AG04449 (cell line): ENCODE measurements around the gene SIGLEC15.
A peak's percentile ranks its signal among the peaks of the same experiment; 100 is the strongest.

Experiments used
- CTCF ChIA-PET: fragments of 350-600 bp; formaldehyde crosslinking; extraction: SDS; loops from one replicate; lab custom pipeline; 2021; ENCODE audit warnings: antibody characterized with exemption; lab: Yijun Ruan, JAX
- POLR2A ChIA-PET: fragments of 400-600, 350-600 bp; formaldehyde crosslinking; extraction: SDS; loops from one replicate; lab custom pipeline; 2020; ENCODE audit warnings: antibody characterized with exemption, inconsistent platforms; lab: Yijun Ruan, JAX
- DNase-seq: peaks from one replicate; pipeline ENCODE4 v3.0.0-alpha.2; 2010; ENCODE audit warnings: low read depth, low spot score
- H3K4me3 ChIP-seq: 2 replicates; pipeline ENCODE4 v1.5.1; 2011; ENCODE audit warnings: low read depth, mild to moderate bottlenecking, control low read depth, low read length
- CTCF ChIP-seq: IDR thresholded peaks from one replicate; pipeline ENCODE4 v1.5.1; 2011; ENCODE audit warnings: mild to moderate bottlenecking, moderate library complexity, low read length, control low read depth, inconsistent platforms; ENCODE audit not compliant: insufficient read depth; ENCODE audit errors: missing control alignments

SIGLEC15 gene

GRCh38 chr18:45792506-45793263 lies 32.8 kb upstream of the SIGLEC15 start:
- POLR2A ChIA-PET = interaction anchor here (1.1 to 2.0 kb wide), 3 partner anchors 9 to 19 kb away, joined by 3 to 16 read pairs (median 3); no protein-coding TSS in a partner anchor
- CTCF ChIA-PET = interaction anchor here (1.3 kb wide), 1 partner anchor 9 kb away, joined by 5 read pairs; no protein-coding TSS in a partner anchor
- no peak for DNase-seq
- no peak overlapping the region for H3K4me3 ChIP-seq
- no peak for TF ChIP-seq CTCF

- ChIA-PET POLR2A (interaction anchor here (1.1 to 2.0 kb wide), 3 partner anchors 9 to 20 kb away, joined by 3 to 16 read pairs (median 3); no protein-coding TSS in a partner anchor), CTCF (interaction anchor here (1.3 kb wide), 1 partner anchor 8 kb away, joined by 5 read pairs; no protein-coding TSS in a partner anchor)
- no peak for TF ChIP-seq CTCF
- peak; percentile 73 for DNase-seq
- no peak overlapping the region for H3K4me3 ChIP-seq
These were observed 32.1 kb upstream of the SIGLEC15 start for GRCh38 chr18:45793264-45793965.

- H3K4me3 ChIP-seq = no peak overlapping the region
- TF ChIP-seq CTCF = no peak
- POLR2A ChIA-PET = interaction anchor here (1.0 to 3.1 kb wide), 5 partner anchors 8 to 27 kb away, joined by 3 to 22 read pairs (median 9); no protein-coding TSS in a partner anchor
- no peak for DNase-seq
- CTCF ChIA-PET = interaction anchor here (0.9 to 1.8 kb wide), 6 partner anchors 8 to 78 kb away, joined by 3 to 5 read pairs (median 4); partner anchors contain the start of gene SLC14A1
These were observed 24.0 kb upstream of the SIGLEC15 start for GRCh38 chr18:45801416-45802004.

GRCh38 chr18:45802814-45803492 lies 22.5 kb upstream of the SIGLEC15 start:
- ChIA-PET POLR2A (interaction anchor here (0.6 to 3.1 kb wide), 8 partner anchors 10 to 269 kb away, joined by 3 to 22 read pairs (median 6); no protein-coding TSS in a partner anchor), CTCF (interaction anchor here (0.7 to 1.4 kb wide), 3 partner anchors 25 to 58 kb away, joined by 3 read pairs; no protein-coding TSS in a partner anchor)
- DNase-seq = peak; percentile 95
- TF ChIP-seq CTCF = no peak
- no peak overlapping the region for H3K4me3 ChIP-seq

GRCh38 chr18:45805551-45805950 lies 19.9 kb upstream of the SIGLEC15 start:
- no peak for TF ChIP-seq CTCF
- CTCF ChIA-PET = interaction anchor here (1.2 to 1.9 kb wide), 3 partner anchors 26 to 34 kb away, joined by 3 to 5 read pairs (median 5); no protein-coding TSS in a partner anchor
- no peak overlapping the region for H3K4me3 ChIP-seq
- POLR2A ChIA-PET = no interaction called here
- DNase-seq = no peak
